HCT116 (cell line): ENCODE results near the gene ZNF423. TPM values are rescaled to one million over a fixed set of nuclear protein-coding genes. Genes with fewer than 3 reads are reported as not detected.

Experiments
- ATAC-seq: fragments of 200-7000 bp; cut with Tn5 transposase; 2 replicates; pipeline ENCODE4 v1.9.1; 2020; ENCODE audit warnings: mild to moderate bottlenecking, moderate library complexity
- BruUV-seq: library from RNA; stranded (reverse); fragments of 400-500 nt; replicated peaks from 2 replicates; lab custom pipeline; 2021; lab: Mats Ljungman, UMichigan
- CTCF ChIA-PET: fragments of 300-600 bp; sonication (Branson Sonifier 250); formaldehyde crosslinking; loops from one replicate; lab custom pipeline; 2021; ENCODE audit warnings: antibody characterized with exemption; lab: Charles Lee
- POLR2A ChIA-PET: fragments of 300-600, 350-600 bp; sonication (Branson Sonifier 250); formaldehyde crosslinking; loops from one replicate; lab custom pipeline; 2021; ENCODE audit warnings: antibody characterized with exemption; lab: Charles Lee
- RAD21 ChIA-PET, 2 experiments: fragments of 300-600 bp; sonication (Branson Sonifier 250); formaldehyde crosslinking; loops; one replicate each; lab custom pipeline; 2023; ENCODE audit warnings: low total read pairs in 2 of 2; ENCODE audit not compliant: uncharacterized antibody in 2 of 2, unreplicated experiment in 2 of 2, low non-redundant PET in 1 of 2; lab: Charles Lee
- DNase-seq: peaks from one replicate; pipeline ENCODE4 v3.0.0-alpha.2; 2010; ENCODE audit warnings: low read depth, low spot score
- H2AFZ ChIP-seq: fragments of 200-600 bp; shearing (Covaris generic), sonication (generic); 2 replicates; pipeline ENCODE4 v1.6.1; 2017; ENCODE audit warnings: low read depth, mixed run types, mixed read lengths, antibody characterized with exemption, low read length; ENCODE audit not compliant: poor library complexity, severe bottlenecking
- H3K27ac ChIP-seq: 2 replicates; pipeline ENCODE4 v1.5.1; 2012; ENCODE audit warnings: low read depth, low read length
- H3K27me3 ChIP-seq: fragments of 200-600 bp; sonication (generic); 2 replicates; pipeline ENCODE4 v1.6.1; 2016; ENCODE audit warnings: mixed run types, low read length, mixed read lengths; ENCODE audit not compliant: insufficient read depth
- H3K36me3 ChIP-seq, 2 experiments: fragments of 200-500 bp in 1 of 2; fragments of 200-600 bp in 1 of 2; sonication (Bioruptor generic) in 1 of 2; sonication (generic) in 1 of 2; 2 replicates each; pipeline versions ENCODE4 v1.5.1 to v1.6.1; 2014 to 2016; ENCODE audit warnings: low read length in 2 of 2, inconsistent platforms in 1 of 2, mixed read lengths in 1 of 2, mixed run types in 1 of 2; ENCODE audit not compliant: insufficient read depth in 2 of 2, control insufficient read depth in 1 of 2
- H3K4me1 ChIP-seq, 2 experiments: fragments of 200-600 bp in 1 of 2; sonication (generic) in 1 of 2; 2 replicates each; pipeline versions ENCODE4 v1.5.1 to v1.6.1; 2012 to 2017; ENCODE audit warnings: low read length in 2 of 2, inconsistent platforms in 1 of 2, mild to moderate bottlenecking in 1 of 2, mixed read lengths in 1 of 2, mixed run types in 1 of 2, moderate library complexity in 1 of 2; ENCODE audit not compliant: insufficient read depth in 2 of 2, control insufficient read depth in 1 of 2
- H3K4me2 ChIP-seq: fragments of 200-600 bp; sonication (generic); 2 replicates; pipeline ENCODE4 v1.6.1; 2017; ENCODE audit warnings: mixed run types, low read length, mixed read lengths
- H3K4me3 ChIP-seq, 2 experiments: fragments of 200-600 bp in 1 of 2; sonication (generic) in 1 of 2; replicated peaks in 1 of 2; 2 replicates each; pipeline ENCODE4 v1.5.1; 2011 to 2016; ENCODE audit warnings: low read length in 2 of 2, control low read depth in 1 of 2, low read depth in 1 of 2, mild to moderate bottlenecking in 1 of 2, mixed read lengths in 1 of 2, mixed run types in 1 of 2
- H3K79me2 ChIP-seq: fragments of 200-600 bp; sonication (generic); 2 replicates; pipeline ENCODE4 v1.6.1; 2017; ENCODE audit warnings: mild to moderate bottlenecking, mixed run types, low read length, moderate library complexity, mixed read lengths; ENCODE audit not compliant: insufficient read depth
- H3K9ac ChIP-seq: fragments of 200-600 bp; sonication (generic); 2 replicates; pipeline ENCODE4 v1.6.1; 2016; ENCODE audit warnings: low read length, mixed read lengths
- H3K9me2 ChIP-seq: fragments of 200-600 bp; sonication (generic), shearing (Covaris generic); 2 replicates; pipeline ENCODE4 v1.6.1; 2017; ENCODE audit warnings: mixed run types, mild to moderate bottlenecking, moderate library complexity; ENCODE audit not compliant: insufficient read depth
- H3K9me3 ChIP-seq, 2 experiments: fragments of 200-500 bp in 1 of 2; fragments of 200-600 bp in 1 of 2; sonication (Bioruptor generic) in 1 of 2; sonication (generic) in 1 of 2; 2 replicates each; pipeline ENCODE4 v1.6.1; 2014 to 2017; ENCODE audit warnings: low read length in 2 of 2, mixed read lengths in 2 of 2, inconsistent platforms in 1 of 2, low read depth in 1 of 2, mild to moderate bottlenecking in 1 of 2, mixed run types in 1 of 2, moderate library complexity in 1 of 2; ENCODE audit not compliant: control insufficient read depth in 1 of 2, insufficient read depth in 1 of 2
- H4K20me1 ChIP-seq: fragments of 200-600 bp; sonication (generic), shearing (Covaris generic); 2 replicates; pipeline ENCODE4 v1.6.1; 2017; ENCODE audit warnings: mixed run types, mild to moderate bottlenecking, moderate library complexity; ENCODE audit not compliant: insufficient read depth
- EGR1 ChIP-seq: IDR thresholded peaks from 2 replicates; pipeline ENCODE4 v1.6.1; 2012; ENCODE audit warnings: low read depth
- ELF1 ChIP-seq: IDR thresholded peaks from 2 replicates; pipeline ENCODE4 v1.6.1; 2012; ENCODE audit warnings: low read depth, borderline replicate concordance
- POLR2AphosphoS5 ChIP-seq: IDR thresholded peaks from 2 replicates; pipeline ENCODE4 v1.6.1; 2011; ENCODE audit warnings: mild to moderate bottlenecking, low read depth, low read length, moderate library complexity
- REST ChIP-seq: IDR thresholded peaks from 2 replicates; pipeline ENCODE4 v1.6.1; 2012; ENCODE audit warnings: low read depth
- ZBTB33 ChIP-seq: IDR thresholded peaks from 2 replicates; pipeline ENCODE4 v1.6.1; 2011; ENCODE audit warnings: mild to moderate bottlenecking, low read length, moderate library complexity; ENCODE audit not compliant: insufficient replicate concordance; ENCODE audit errors: extremely low read depth
- ZFX ChIP-seq: fragments of 450-650 bp; IDR thresholded peaks from 2 replicates; pipeline ENCODE4 v1.6.1; 2017
- ZNF274 ChIP-seq: fragments of 200-500 bp; sonication (Bioruptor generic); IDR thresholded peaks from 2 replicates; pipeline ENCODE4 v1.6.1; 2014; ENCODE audit warnings: mild to moderate bottlenecking, low read depth, low read length, inconsistent platforms
- intact Hi-C: fragments of 100-400 bp; cut with micrococcal nuclease; formaldehyde crosslinking; loops from 2 replicates; pipeline ENCODE4 v1.10.0; 2022
- total RNA-seq: library from RNA; stranded (reverse); gene quantifications from one replicate; pipeline ENCODE4 v1.2.1, GENCODE V29; 2021; ENCODE audit not compliant: unreplicated experiment
- TF ChIP-seq, protein P1 (sequence below), 3 experiments: fragments of 200-600 bp in 1 of 3; sonication (generic) in 1 of 3; IDR thresholded peaks in 2 of 3; conservative IDR thresholded peaks in 1 of 3; 2 replicates each; pipeline ENCODE4 v1.5.1; 2012 to 2017; ENCODE audit warnings: low read depth in 2 of 3, low read length in 2 of 3, antibody characterized with exemption in 1 of 3, borderline replicate concordance in 1 of 3, control low read depth in 1 of 3, mild to moderate bottlenecking in 1 of 3, mixed read lengths in 1 of 3, mixed run types in 1 of 3, moderate library complexity in 1 of 3; ENCODE audit not compliant: insufficient read depth in 1 of 3
- TF ChIP-seq, protein P2 (sequence below): IDR thresholded peaks from 2 replicates; pipeline ENCODE4 v1.6.1; 2012

ZNF423 gene
- total RNA-seq, 1 experiment from 2014 or later, result 0.22 TPM

GRCh38 chr16:49674990-49675389, 180.9 kb downstream of the ZNF423 start:
- no peak for DNase-seq
- TF ChIP-seq, protein P1, sequence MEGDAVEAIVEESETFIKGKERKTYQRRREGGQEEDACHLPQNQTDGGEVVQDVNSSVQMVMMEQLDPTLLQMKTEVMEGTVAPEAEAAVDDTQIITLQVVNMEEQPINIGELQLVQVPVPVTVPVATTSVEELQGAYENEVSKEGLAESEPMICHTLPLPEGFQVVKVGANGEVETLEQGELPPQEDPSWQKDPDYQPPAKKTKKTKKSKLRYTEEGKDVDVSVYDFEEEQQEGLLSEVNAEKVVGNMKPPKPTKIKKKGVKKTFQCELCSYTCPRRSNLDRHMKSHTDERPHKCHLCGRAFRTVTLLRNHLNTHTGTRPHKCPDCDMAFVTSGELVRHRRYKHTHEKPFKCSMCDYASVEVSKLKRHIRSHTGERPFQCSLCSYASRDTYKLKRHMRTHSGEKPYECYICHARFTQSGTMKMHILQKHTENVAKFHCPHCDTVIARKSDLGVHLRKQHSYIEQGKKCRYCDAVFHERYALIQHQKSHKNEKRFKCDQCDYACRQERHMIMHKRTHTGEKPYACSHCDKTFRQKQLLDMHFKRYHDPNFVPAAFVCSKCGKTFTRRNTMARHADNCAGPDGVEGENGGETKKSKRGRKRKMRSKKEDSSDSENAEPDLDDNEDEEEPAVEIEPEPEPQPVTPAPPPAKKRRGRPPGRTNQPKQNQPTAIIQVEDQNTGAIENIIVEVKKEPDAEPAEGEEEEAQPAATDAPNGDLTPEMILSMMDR (IDR thresholded peaks at IDR 0.05 in 2 of 3, conservative IDR thresholded peaks at IDR 0.05 in 1 of 3; ENCODE audit: borderline replicate concordance in 1 of 3, insufficient read depth in 1 of 3, low read depth in 2 of 3, low read length in 2 of 3), result no peak
- TF ChIP-seq, protein P2, sequence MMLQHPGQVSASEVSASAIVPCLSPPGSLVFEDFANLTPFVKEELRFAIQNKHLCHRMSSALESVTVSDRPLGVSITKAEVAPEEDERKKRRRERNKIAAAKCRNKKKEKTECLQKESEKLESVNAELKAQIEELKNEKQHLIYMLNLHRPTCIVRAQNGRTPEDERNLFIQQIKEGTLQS, result no peak
- TF ChIP-seq ZNF274, result no peak
- TF ChIP-seq POLR2AphosphoS5, result no peak
- no peak for TF ChIP-seq REST
- no peak for TF ChIP-seq ZFX
- TF ChIP-seq ZBTB33, result no peak
- no peak for TF ChIP-seq ELF1
- TF ChIP-seq EGR1, result no peak
- H3K27ac ChIP-seq, result no peak overlapping the region
- no peak for ATAC-seq
- ChIA-PET RAD21 (no interaction called here), POLR2A (no interaction called here), CTCF (no interaction called here)
- no peaks in the 10 kb centered on the region for H4K20me1 ChIP-seq
- no peaks in the 10 kb centered on the region for H3K36me3 ChIP-seq
- H2AFZ ChIP-seq, result no peak overlapping the region
- intact Hi-C loops, result no loop called here
- H3K4me3 ChIP-seq, result no peak overlapping the region
- H3K4me2 ChIP-seq, result no peak overlapping the region
- no peaks in the 10 kb centered on the region for H3K79me2 ChIP-seq
- no TSS peak for BruUV-seq
- no peak overlapping the region for H3K9ac ChIP-seq
- H3K9me3 ChIP-seq, result peaks cover 0 to 3% of the 10 kb centered on the region in 2 experiments; a peak in 2 of 4 replicates
- H3K4me1 ChIP-seq, result no peaks in the 10 kb centered on the region
- H3K27me3 ChIP-seq, result no peaks in the 10 kb centered on the region
- no peaks in the 10 kb centered on the region for H3K9me2 ChIP-seq
